ENCODE measurements around the gene AMT.
"Not testable (repeated sequence)": the region's sequence is repeated elsewhere in the genome, so short reads cannot be mapped to it uniquely, and the experiment has no call there.

Gene AMT

GRCh38 chr3:49421890-49422378 is 339 bp downstream of the AMT start:
- no peak for DNase-seq

DNA sequence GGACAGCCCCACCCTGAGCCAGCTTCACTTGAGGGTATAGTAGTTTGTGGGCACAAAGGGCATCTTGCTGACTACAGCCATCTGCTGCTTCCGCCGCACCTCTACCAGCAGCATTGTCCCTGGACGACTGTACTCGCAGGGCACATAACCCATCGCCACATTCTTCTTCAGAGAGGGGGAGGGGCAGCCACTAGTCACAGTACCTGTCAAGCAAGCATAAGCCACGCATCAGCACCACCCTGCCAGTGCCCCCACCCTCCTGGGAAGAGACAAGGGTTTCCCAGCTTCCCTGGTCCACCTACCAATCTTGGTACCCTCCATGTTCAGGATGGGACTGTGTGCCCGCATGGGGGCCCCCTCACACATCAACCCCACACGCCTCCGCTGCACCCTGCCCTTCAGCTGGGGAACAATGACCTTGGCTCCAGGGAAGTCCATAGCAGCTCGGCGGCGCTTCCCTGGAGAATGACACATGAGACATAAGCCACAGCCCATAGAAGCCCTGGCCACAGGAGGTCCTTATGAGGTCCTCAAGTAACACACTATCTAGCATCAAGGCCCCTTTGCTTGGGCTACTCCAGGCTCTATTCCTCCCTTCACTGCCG is 4.7 kb downstream of the AMT start:
- no peak for DNase-seq

DNA sequence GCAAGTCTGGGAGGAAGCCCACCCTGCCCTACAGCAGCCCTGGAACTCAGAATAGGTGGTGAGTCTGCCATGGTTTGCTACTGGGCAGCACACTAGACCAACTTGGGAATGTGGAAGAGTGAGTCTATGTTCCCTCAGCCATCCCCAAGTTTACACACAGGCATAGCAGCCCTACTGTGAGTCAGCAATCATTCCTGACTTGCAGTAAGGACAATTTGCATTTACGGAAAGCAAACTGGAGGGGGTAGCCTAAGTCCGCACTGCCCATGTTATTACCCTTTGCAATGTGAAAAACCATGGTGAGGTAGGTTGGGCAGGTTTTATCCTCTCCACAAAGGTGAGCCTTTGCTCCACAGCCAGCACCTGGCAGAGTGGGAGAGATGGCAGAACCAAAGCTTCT is 5.4 kb downstream of the AMT start:
- DNase-seq: no peak

DNA sequence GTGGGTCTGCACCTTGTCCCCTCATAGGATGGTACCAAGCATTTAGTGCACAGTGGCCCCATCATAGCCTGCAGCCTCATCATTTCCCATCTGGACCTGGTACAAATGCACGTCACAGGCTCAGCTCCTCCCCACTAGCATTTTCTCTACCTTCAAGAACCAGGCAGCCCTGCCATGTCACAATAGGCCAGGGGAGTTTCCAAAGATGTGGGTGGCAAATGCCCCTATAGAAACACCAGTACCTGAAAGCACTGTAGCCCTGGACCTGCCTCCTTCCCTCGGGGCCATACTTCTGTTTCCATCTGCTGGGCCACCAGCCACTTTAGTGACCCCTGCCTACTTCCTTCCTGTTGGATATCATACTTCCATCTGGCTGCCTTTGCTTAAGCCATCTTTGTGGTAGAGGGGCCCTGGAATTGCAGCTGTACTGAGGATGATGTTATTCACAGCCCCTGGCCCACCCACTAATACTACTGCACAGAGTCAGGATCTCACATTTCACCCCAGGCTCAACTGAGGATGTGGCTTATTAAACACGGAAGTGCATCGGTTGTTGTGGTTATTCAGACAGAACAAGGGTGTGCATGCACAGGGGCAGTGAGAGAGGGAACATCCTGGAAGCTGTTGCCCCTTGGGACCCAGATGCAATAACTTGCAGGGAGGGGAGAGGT is 6.2 kb downstream of the AMT start:
- no peak for DNase-seq

GRCh38 chr3:49414753-49415152 is 7.5 kb downstream of the AMT start:
- no peak for DNase-seq

GRCh38 chr3:49413338-49413734 is 8.9 kb downstream of the AMT start:
- DNase-seq: no peak

DNA sequence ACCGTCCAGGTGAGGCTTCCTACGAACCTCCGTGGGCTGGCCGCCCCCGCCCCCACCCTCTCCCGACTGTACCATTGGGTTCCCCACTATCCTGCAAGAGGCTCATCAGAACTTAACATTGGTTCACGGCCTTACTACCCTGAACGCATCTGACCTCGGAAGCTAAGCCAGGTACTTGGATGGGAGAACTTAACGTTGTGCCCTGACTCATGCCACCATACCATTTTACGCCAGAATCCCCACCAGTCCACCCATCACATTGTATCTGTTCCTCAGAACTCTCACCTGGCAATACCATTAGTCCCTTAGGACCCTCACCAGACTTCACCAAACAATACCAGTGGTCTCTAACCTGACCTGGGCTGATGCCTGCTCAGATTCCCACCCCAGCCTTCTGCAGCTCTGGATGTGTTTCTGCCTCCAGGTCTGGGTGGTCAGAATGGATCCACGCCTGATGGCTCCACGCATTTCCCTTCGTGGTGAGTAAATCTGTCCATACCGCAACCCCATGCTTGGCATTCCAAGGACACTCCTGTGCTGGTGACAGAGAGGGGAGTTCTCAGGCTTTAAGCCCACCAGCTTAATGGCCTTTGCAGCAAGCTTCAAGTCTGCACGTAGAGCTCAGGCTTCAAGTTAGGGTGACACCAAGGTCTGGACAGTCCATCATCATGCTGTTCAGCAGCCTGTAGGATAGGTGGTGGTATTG is 9.5 kb downstream of the AMT start:
- DNase-seq: no peak

GRCh38 chr3:49411968-49412631 is 10.2 kb downstream of the AMT start, which contains the start of the genes RHOA and TCTA:
Gene RHOA (minus strand): TSS chr3:49411976. CDS start chr3:49375589, 36,387 bp downstream.
Gene TCTA (plus strand): TSS chr3:49412423. CDS start chr3:49412427, 4 bp downstream.
- DNase-seq: peak; percentile 99

DNA sequence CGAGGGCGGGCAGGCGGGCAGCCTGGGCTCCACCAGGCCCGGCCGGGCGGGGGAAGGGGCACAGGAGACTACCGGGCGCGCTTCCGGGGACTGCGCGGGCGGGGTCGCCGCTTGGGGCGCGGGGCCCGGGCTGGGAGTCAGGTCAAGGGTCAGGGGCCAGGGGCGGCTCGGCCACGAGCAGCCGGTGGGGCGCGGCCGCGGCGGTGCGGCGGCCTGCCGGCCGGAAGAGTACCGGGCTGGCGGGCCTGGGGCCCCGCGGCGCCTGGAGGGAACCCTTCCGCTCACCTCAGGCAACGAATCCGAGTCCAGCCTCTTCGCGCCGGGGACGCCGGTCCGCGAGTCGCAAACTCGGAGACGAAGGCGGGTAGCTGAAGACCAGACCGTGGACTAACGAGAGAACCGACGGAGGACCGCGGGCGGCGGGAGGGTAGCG is 10.7 kb downstream of the AMT start:
- DNase-seq: peak; percentile 42

GRCh38 chr3:49410846-49411534 is 11.3 kb downstream of the AMT start:
- DNase-seq: no peak

- no peak for DNase-seq
Observed at GRCh38 chr3:49410066-49410845, 12.0 kb downstream of the AMT start.

DNA sequence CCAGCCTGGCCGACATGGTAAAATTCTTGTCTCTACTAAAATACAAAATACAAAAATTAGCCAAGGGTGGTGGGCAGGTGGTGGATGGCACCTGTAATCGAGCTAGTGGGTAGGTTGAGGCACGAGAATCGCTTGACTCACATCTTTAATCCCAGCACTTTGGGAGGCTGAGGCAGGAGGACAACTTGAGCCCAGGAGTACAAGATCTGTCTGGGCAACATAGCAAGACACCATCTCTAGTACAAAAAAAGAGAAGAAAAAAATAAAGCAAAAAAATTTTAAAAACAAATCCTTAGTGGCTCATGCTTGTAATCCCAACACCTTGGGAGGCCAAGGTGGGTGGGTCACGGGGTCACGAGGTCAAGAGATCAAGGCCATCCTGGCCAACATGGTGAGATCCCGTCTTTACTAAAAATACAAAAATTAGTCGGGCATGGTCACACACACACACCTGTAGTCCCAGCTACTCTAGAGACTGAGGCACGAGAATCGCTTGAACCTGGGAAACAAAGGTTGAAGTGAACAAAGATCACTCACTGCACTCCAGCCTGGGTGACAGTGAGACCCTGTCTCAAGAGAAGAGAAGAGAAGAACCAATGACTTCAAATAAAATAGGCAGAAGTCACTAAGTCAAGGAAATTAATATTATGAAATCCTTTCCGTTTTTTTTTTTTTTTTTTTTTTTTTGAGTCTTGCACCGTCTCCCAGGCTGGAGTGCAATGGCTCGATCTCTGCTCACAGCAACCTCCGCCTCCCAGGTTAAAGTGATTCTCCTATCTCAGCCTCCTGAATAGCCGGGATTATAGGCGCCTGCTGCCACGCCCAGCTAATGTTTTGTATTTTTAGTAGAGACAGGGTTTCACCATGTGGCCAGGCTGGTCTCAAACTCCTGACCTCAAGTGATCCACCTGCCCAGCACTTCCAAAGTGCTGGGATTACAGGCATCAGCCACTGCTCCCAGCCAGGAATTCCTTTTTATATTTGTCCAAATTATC is 15.4 kb downstream of the AMT start:
- no peak for DNase-seq

DNA sequence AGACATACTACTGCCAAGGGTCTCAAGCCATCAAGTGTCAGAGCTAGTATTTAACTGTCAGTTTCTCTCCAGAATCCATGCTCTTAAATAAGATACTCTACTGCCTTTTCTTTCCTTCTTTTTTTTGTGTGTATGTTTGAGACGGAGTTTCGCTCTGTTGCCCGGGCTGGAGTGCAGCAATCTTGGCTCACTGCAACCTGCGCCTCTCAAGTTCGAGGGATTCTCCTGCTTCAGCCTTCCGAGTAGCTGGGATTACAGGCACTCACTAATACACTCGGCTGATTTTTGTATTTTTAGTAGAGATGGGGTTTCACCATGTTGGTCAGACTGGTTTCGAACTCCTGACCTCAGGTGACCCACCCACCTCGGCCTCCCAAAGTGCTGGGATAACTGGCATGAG is 16.7 kb downstream of the AMT start:
- DNase-seq: not testable (repeated sequence)

GRCh38 chr3:49403891-49404290 is 18.4 kb downstream of the AMT start:
- no peak for DNase-seq

GRCh38 chr3:49401766-49402165 is 20.5 kb downstream of the AMT start:
- no peak for DNase-seq

- no peak for DNase-seq
Observed at GRCh38 chr3:49399461-49399860, 22.8 kb downstream of the AMT start.

DNA sequence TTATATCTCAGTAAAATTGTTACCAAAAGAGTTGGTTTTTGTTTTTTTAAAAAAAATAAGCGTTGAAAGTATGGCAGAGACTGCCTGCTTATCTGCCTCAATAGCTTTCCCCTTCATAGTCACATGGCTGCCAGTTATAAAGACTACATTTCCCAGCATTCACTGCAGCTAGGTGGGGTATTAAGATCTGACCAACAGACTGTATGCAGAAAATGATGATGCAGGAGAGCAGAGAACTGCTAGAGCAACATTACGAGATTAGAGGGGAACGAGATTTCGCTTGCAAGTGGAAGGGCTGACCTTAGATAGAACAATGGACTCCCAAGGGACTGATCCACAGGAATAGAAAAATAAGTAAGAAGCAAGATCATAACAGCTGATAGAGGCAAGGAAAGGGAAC is 24.8 kb downstream of the AMT start:
- no peak for DNase-seq

GRCh38 chr3:49391310-49391709 is 31.0 kb downstream of the AMT start:
- DNase-seq: not testable (repeated sequence)

DNA sequence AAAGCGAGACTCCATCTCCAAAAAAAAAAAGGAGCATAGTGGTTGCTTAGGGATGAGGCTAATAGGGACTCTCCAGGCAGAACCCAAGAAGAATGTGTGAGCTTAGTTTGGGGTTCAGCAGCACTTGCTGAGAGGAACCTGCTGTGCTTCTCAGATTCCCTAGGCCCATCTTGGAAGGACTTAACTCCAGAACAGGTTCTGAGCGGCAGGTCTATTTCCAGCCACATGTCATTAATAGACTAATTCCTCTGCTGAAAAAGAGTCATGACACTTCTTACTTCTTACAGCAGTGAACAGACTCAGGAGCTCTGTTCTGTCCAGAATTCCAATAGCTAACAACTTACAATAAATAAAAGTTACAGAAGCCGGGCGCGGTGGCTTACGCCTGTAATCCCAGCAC is 33.0 kb downstream of the AMT start:
- DNase-seq: no peak

DNA sequence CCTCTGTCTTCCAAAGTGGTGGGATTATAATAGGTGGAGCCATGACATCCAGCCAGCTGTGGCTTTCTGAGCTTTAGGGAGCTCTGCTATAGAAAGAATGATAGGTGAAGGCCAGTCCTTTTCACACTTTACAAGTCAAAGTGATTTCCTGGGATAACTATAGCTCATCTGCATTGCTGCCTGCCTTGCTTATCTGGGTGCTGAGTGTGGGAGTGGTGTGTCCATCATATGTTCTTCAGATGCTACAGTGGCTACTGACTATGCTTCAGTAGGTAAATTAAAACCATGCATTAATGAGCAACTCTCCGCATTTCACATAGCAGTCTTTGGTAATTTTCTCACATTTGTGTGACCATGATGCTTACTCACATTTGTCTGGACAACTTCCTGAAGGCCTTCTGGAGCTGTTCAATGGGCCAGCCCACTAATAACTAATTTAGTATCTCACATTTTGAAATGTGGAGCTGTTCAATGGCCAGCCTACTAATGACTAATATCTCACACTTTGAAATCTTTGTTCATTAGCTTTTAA is 33.9 kb downstream of the AMT start:
- DNase-seq: no peak

All from NCI-H146 (cell line).